ENCODE data around the gene SESN1.

SESN1 gene

DNA sequence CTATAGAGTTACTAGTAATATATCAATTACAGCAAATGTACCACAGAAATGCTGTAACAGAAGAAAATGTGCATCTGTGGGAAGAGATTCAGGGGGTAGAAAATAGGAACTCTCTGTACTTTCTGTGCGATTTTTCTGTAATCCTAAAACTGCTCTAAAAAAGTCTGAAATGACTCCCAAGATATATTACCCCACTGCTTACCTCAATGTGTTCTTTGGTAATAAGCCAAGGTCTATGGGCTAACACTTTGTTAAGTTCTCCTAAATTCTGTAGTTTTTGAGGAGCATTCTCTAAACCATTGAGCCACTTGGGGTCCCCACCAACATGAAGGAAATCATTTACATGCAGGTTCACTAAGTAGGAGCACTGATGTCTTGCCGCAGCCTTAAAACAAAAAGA, 94.4 kb downstream of the SESN1 start:
- Histone ChIP-seq H3K27ac (ENCODE audit: low read depth, low read length) (no peak overlapping the region), H3K4me1 (ENCODE audit: control insufficient read depth, insufficient read depth, low read length) (peaks cover 19% of the 10 kb centered on the region), H3K4me3 (ENCODE audit: low read length) (no peak overlapping the region), H3K36me3 (ENCODE audit: control insufficient read depth, insufficient read depth, low read length) (peaks cover 4% of the 10 kb centered on the region), H3K9ac (ENCODE audit: low read length) (no peak overlapping the region), H3K27me3 (ENCODE audit: control insufficient read depth, insufficient read depth, low read length) (no peaks in the 10 kb centered on the region)

DNA sequence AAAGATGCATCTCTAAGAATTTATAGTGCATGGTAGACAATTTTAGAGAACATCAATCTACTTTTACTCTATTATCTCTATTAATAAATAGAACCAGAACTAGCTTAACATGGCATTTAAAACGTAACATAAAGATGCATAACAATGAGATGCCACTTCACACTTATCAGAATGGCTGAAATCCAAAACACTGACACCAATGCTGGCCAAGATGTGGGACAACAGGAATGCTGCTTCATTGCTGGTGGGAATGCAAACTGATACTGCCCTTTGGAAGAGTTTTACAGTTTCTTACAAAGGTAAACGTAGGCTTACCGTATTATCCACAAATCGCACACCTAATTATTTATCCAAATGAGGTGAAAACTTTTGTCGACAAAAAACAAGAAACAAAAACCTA, 95.2 kb downstream of the SESN1 start:
- Histone ChIP-seq H3K27me3 (ENCODE audit: control insufficient read depth, insufficient read depth, low read length) (no peaks in the 10 kb centered on the region), H3K9ac (ENCODE audit: low read length) (no peak overlapping the region), H3K4me1 (ENCODE audit: control insufficient read depth, insufficient read depth, low read length) (peaks cover 19% of the 10 kb centered on the region), H3K27ac (ENCODE audit: low read depth, low read length) (no peak overlapping the region), H3K4me3 (ENCODE audit: low read length) (no peak overlapping the region), H3K36me3 (ENCODE audit: control insufficient read depth, insufficient read depth, low read length) (peaks cover 6% of the 10 kb centered on the region)

DNA sequence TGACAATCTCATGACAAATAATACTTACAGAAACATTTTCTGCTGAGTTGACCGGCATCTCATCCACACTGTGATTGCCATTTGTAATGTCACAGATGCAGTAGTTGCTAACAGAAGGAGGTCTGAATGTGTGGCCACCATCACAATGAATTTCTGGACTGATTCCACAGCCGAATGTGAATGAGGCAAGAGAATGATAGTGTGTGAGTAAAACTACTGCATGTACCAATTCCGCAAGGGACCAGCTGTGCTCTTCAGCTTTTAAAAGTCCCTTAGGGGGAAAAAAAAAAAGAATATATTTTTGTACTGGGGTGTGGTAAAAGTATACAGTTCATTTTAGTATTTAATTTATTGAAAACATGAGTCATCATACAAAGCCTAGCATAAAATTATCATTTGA, 96.2 kb downstream of the SESN1 start:
- no peak overlapping the region for H3K27ac ChIP-seq (ENCODE audit: low read depth, low read length)
- H3K9ac ChIP-seq (ENCODE audit: low read length): no peak overlapping the region
- H3K4me3 ChIP-seq (ENCODE audit: low read length): no peak overlapping the region
- H3K4me1 ChIP-seq (ENCODE audit: control insufficient read depth, insufficient read depth, low read length): peaks cover 19% of the 10 kb centered on the region
- no peaks in the 10 kb centered on the region for H3K27me3 ChIP-seq (ENCODE audit: control insufficient read depth, insufficient read depth, low read length)
- H3K36me3 ChIP-seq (ENCODE audit: control insufficient read depth, insufficient read depth, low read length): peaks cover 6% of the 10 kb centered on the region

DNA sequence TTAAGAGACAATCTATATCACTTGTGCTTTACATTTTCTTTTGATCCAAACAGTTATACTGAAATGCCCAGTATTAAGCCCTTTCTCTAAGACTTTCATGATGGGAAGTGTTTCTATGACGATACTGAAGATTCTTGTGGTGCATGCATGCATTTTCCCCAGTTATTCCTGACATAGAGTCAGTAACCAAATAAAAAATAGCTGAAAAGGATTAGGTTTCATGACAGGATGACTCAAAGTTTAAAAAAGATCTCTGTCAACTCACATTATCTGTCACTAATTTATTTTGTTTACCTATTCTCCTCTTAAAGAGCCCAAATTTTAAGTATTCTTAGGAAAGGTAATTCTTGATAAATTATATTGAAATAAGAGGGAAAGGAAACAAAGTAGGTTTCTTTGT, 98.4 kb downstream of the SESN1 start:
- H3K27me3 ChIP-seq (ENCODE audit: control insufficient read depth, insufficient read depth, low read length): no peaks in the 10 kb centered on the region
- H3K36me3 ChIP-seq (ENCODE audit: control insufficient read depth, insufficient read depth, low read length): peaks cover 8% of the 10 kb centered on the region
- H3K4me1 ChIP-seq (ENCODE audit: control insufficient read depth, insufficient read depth, low read length): peaks cover 2% of the 10 kb centered on the region
- no peak overlapping the region for H3K9ac ChIP-seq (ENCODE audit: low read length)
- H3K4me3 ChIP-seq (ENCODE audit: low read length): no peak overlapping the region
- H3K27ac ChIP-seq (ENCODE audit: low read depth, low read length): no peak overlapping the region

DNA sequence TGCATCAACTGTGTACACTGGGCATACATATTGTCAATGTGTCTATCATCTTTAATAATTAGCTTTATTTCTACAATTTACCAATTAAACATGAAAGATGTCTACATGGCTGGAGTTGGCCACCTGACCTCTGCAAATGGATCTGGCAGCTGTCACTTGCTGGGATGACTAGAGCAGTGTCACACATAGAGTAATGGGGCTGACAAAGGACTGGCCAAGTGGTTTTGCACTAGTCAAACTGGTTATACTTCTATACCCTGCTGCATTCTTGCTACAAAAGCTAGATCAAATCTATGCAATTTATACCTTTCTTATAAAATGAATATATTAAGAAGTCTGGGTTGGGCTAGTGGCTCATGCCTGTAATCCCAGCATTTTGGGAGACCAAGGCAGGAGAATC, 99.3 kb downstream of the SESN1 start:
- Histone ChIP-seq H3K4me3 (ENCODE audit: low read length) (no peak overlapping the region), H3K9ac (ENCODE audit: low read length) (no peak overlapping the region), H3K36me3 (ENCODE audit: control insufficient read depth, insufficient read depth, low read length) (peaks cover 8% of the 10 kb centered on the region), H3K27ac (ENCODE audit: low read depth, low read length) (no peak overlapping the region), H3K4me1 (ENCODE audit: control insufficient read depth, insufficient read depth, low read length) (no peaks in the 10 kb centered on the region), H3K27me3 (ENCODE audit: control insufficient read depth, insufficient read depth, low read length) (no peaks in the 10 kb centered on the region)

DNA sequence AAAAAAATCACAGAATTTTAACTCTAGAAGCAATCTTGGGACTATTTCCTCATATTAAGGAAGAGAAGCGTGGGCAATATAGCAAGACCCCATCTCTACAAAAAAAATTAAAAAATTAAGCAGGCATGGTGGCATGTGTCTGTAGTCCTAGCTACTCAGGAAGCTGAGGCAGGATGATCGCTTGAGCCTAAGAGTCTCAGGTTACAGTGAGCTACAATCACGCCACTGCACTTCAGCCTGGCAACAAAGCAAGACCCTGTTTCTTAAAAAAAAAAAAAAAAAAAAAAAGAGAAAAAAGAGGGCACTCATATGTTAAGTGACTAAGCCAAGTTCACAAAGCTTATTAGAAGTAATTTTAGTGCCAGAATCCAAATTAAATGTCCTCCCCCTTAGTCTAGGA, 100.8 kb downstream of the SESN1 start:
- H3K27ac ChIP-seq (ENCODE audit: low read depth, low read length): no peak overlapping the region
- peaks cover 6% of the 10 kb centered on the region for H3K36me3 ChIP-seq (ENCODE audit: control insufficient read depth, insufficient read depth, low read length)

DNA sequence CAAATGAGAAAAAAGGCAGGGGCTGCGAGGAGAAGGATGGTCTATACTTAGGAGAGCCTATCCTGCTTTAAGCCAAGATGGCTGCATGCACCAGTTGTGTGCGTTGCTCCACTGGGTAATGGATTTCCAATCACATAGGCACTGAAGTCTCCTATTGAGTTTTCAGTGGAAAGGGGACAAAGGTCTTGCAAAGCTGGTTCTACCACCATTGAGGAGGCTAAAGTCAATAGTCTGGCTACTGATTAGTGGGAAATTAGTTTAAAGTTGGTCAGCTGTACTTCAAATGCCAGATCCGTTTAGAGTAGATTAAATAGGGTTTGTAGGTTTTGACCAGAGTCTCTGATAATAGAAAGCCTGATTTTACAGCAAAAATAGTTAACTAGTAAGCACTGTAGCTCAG, 104.9 kb downstream of the SESN1 start:
- no peak overlapping the region for H3K9ac ChIP-seq (ENCODE audit: low read length)
- H3K4me3 ChIP-seq (ENCODE audit: low read length): no peak overlapping the region
- H3K27me3 ChIP-seq (ENCODE audit: control insufficient read depth, insufficient read depth, low read length): no peaks in the 10 kb centered on the region
- H3K27ac ChIP-seq (ENCODE audit: low read depth, low read length): no peak overlapping the region
- H3K4me1 ChIP-seq (ENCODE audit: control insufficient read depth, insufficient read depth, low read length): no peaks in the 10 kb centered on the region
- H3K36me3 ChIP-seq (ENCODE audit: control insufficient read depth, insufficient read depth, low read length): peaks cover 4% of the 10 kb centered on the region

More for the DNA sequence above, 100.8 kb downstream of the SESN1 start:
- Histone ChIP-seq H3K4me3 (ENCODE audit: low read length) (no peak overlapping the region), H3K9ac (ENCODE audit: low read length) (no peak overlapping the region), H3K4me1 (ENCODE audit: control insufficient read depth, insufficient read depth, low read length) (no peaks in the 10 kb centered on the region), H3K27me3 (ENCODE audit: control insufficient read depth, insufficient read depth, low read length) (no peaks in the 10 kb centered on the region)

DNA sequence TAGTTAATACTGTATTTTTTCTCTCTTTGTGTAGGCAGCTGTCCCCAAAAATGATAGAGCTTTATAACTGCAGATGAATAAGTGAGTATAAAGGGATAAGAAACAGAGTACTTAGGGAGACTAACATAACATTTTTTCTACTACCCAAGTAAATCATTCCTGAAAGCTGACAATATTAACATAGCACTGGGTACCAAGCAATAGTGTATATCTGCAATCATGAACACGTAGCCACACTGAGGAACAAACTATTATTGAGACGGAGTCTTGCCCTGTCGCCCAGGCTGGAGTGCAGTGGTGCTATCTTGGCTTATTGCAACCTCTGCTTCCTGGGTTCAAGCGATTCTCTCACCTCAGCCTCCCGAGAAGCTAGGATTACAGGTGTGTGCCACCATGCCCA, 105.9 kb downstream of the SESN1 start:
- no peak overlapping the region for H3K9ac ChIP-seq (ENCODE audit: low read length)
- H3K27me3 ChIP-seq (ENCODE audit: control insufficient read depth, insufficient read depth, low read length): no peaks in the 10 kb centered on the region
- peaks cover 4% of the 10 kb centered on the region for H3K36me3 ChIP-seq (ENCODE audit: control insufficient read depth, insufficient read depth, low read length)
- no peaks in the 10 kb centered on the region for H3K4me1 ChIP-seq (ENCODE audit: control insufficient read depth, insufficient read depth, low read length)
- no peak overlapping the region for H3K27ac ChIP-seq (ENCODE audit: low read depth, low read length)
- no peak overlapping the region for H3K4me3 ChIP-seq (ENCODE audit: low read length)

DNA sequence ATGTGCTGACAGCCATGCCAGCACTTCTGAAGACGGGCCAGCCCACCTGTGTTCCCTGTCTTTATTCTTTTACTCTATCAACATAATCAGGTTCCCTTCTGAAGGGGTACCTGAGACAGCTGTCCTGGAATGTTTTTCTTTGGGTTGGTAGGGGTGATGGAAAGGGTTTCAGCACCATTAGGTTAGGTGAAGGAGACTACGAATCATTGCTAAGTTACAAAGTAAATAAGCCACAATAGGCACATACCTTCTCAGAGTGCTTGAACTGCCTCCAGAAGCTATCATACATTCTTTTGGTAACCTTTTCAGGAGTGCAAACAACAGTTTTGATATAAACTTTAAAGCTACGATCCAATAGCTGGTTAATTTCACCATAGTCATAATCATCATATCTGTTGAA, 106.3 kb downstream of the SESN1 start:
- Histone ChIP-seq H3K27me3 (ENCODE audit: control insufficient read depth, insufficient read depth, low read length) (no peaks in the 10 kb centered on the region), H3K4me1 (ENCODE audit: control insufficient read depth, insufficient read depth, low read length) (no peaks in the 10 kb centered on the region), H3K27ac (ENCODE audit: low read depth, low read length) (no peak overlapping the region), H3K9ac (ENCODE audit: low read length) (no peak overlapping the region), H3K4me3 (ENCODE audit: low read length) (no peak overlapping the region), H3K36me3 (ENCODE audit: control insufficient read depth, insufficient read depth, low read length) (peaks cover 4% of the 10 kb centered on the region)

DNA sequence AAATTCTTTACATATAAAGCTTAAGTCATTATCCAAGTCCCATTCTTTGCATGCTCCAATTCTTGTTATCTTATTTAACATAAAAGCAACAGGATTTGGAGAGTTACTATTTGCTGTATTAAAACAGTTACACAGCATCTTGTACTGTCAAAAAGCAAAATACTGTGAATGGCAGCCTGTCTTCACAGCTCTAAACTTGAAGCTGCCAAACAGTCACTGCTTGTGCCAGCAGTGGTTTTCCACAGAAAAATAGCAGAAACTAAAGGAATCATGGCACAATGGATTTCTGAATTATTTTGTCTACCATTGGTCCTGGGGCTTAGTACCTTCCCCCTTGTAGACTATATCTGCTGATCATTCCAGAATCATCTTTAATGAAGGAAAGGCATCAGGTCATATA, 107.5 kb downstream of the SESN1 start:
- no peaks in the 10 kb centered on the region for H3K4me1 ChIP-seq (ENCODE audit: control insufficient read depth, insufficient read depth, low read length)
- H3K27ac ChIP-seq (ENCODE audit: low read depth, low read length): no peak overlapping the region
- no peak overlapping the region for H3K4me3 ChIP-seq (ENCODE audit: low read length)
- no peak overlapping the region for H3K9ac ChIP-seq (ENCODE audit: low read length)
- H3K36me3 ChIP-seq (ENCODE audit: control insufficient read depth, insufficient read depth, low read length): peaks cover 4% of the 10 kb centered on the region
- no peaks in the 10 kb centered on the region for H3K27me3 ChIP-seq (ENCODE audit: control insufficient read depth, insufficient read depth, low read length)

DNA sequence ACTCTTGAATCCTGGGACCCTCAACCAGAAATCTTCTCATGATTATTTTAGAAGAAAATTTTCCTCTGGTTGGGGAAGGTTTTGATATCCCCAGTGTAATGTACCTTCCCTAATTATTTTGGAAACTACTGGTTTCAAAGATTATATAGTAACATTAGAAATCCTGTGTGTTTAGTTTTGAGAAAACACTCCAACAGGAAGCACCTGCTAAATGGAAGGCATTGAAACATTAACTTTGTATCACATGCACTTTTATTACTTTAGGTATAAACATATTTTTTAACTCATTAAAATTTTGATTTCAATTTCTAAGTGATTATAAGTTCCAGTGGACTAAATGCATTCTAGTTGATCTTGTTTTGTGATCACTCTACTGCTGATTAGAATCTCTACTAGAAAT, 109.3 kb downstream of the SESN1 start:
- Histone ChIP-seq H3K9ac (ENCODE audit: low read length) (no peak overlapping the region), H3K4me1 (ENCODE audit: control insufficient read depth, insufficient read depth, low read length) (no peaks in the 10 kb centered on the region), H3K36me3 (ENCODE audit: control insufficient read depth, insufficient read depth, low read length) (no peaks in the 10 kb centered on the region), H3K27me3 (ENCODE audit: control insufficient read depth, insufficient read depth, low read length) (no peaks in the 10 kb centered on the region), H3K4me3 (ENCODE audit: low read length) (no peak overlapping the region), H3K27ac (ENCODE audit: low read depth, low read length) (no peak overlapping the region)

DNA sequence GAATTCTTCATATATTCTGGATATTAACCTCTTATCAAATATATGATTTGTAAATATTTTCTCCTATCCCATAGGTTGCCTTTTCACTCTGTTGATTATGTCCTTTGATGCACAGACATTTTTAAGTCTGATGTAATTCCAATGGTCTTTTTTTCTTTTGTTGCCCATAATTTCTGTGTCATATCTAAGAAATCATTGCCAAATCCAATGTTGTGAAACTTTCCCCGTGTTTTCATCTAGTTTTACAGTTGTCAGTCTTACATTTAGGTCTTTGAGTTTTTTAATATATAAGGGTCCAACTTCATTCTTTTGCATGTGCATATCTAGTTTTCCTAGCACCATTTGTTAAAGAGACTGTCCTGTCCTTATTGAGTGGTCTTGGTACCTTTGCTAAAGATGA, 111.5 kb downstream of the SESN1 start:
- Histone ChIP-seq H3K27ac (ENCODE audit: low read depth, low read length) (no peak overlapping the region), H3K9ac (ENCODE audit: low read length) (no peak overlapping the region), H3K4me1 (ENCODE audit: control insufficient read depth, insufficient read depth, low read length) (no peaks in the 10 kb centered on the region), H3K36me3 (ENCODE audit: control insufficient read depth, insufficient read depth, low read length) (no peaks in the 10 kb centered on the region), H3K27me3 (ENCODE audit: control insufficient read depth, insufficient read depth, low read length) (no peaks in the 10 kb centered on the region), H3K4me3 (ENCODE audit: low read length) (no peak overlapping the region)

DNA sequence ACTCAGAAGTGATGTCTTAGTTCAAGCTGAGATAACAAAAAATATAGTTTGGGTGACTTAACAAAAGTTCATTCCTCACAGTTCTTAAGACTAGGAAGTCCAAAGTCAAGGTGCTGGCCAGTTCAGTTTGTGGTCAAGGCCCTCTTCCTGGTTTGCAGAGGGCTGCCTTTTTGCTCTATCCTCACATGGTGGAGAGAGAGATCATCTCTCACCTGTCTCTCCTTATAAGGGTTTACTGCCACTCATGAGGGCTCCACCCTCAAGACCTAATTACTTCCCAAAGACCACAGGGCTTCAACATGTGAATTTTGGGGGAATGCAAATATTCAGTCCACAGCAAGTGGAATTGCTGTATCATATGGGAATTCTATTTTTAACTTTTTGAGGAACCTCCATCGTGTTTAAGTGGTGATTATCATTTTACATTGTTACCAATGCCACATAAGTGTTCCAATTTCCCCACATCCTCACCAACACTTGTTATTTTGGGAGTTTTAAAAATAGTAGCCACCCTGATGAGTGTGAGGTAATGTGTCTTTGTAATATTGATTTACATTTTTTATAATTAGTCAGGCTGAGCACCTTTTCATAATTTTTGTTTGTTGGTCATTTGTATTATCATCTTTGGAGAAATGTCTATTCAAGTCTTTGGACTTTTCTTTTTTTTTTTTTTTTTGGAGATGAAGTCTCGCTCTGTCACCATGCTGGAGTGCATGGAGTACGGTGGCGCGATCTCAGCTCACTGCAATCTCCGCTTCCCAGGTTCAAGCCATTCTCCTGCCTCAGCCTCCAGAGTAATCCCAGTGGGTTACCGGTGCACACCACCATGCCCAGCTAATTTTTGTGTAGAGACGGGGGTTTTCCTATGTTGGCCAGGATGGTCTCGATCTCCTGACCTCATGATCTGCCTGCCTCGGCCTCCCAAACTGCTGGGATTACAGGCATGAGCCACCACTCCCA, 112.2 kb downstream of the SESN1 start:
- H3K36me3 ChIP-seq (ENCODE audit: control insufficient read depth, insufficient read depth, low read length): no peaks in the 10 kb centered on the region
- no peak overlapping the region for H3K4me3 ChIP-seq (ENCODE audit: low read length)

More for the DNA sequence above, 112.2 kb downstream of the SESN1 start:
- H3K27ac ChIP-seq (ENCODE audit: low read depth, low read length): no peak overlapping the region
- no peaks in the 10 kb centered on the region for H3K4me1 ChIP-seq (ENCODE audit: control insufficient read depth, insufficient read depth, low read length)
- H3K9ac ChIP-seq (ENCODE audit: low read length): no peak overlapping the region
- no peaks in the 10 kb centered on the region for H3K27me3 ChIP-seq (ENCODE audit: control insufficient read depth, insufficient read depth, low read length)

Measured in rectal smooth muscle tissue (tissue), 1 donor.